ENCODE results near the gene HS6ST2. TPM values are rescaled to one million over a fixed set of nuclear protein-coding genes. Genes with fewer than 3 reads are reported as not detected.

HS6ST2 gene
- total RNA-seq, 4 donors from 2014 or later, result under 0.01 to 0.66 (median 0.46) TPM

- Histone ChIP-seq H3K9me3 (no peaks in the 10 kb centered on the region), H3K27me3 (peaks cover 0 to 18% of the 10 kb centered on the region in 2 donors), H3K4me3 (no peak overlapping the region), H3K4me1 (no peaks in the 10 kb centered on the region), H3K27ac (no peak overlapping the region), H3K36me3 (no peaks in the 10 kb centered on the region)
- TF ChIP-seq CTCF (IDR thresholded peaks at IDR 0.05), result no peak
- TF ChIP-seq POLR2A (IDR thresholded peaks at IDR 0.05), result no peak
- no peak for TF ChIP-seq EP300 (IDR thresholded peaks at IDR 0.05)
- DNase-seq (ENCODE audit: low spot score in 2 of 2), result no peak
- 89 to 90% methylated on average over 4 of the region's 4 CpGs for WGBS, 2 donors
These were observed 373.5 kb downstream of the HS6ST2 start for GRCh38 chrX:132584936-132585335.

GRCh38 chrX:132576939-132577338, 381.5 kb downstream of the HS6ST2 start:
- no peaks in the 10 kb centered on the region for H3K4me1 ChIP-seq
- no peak overlapping the region for H3K27ac ChIP-seq
- TF ChIP-seq CTCF (IDR thresholded peaks at IDR 0.05) (no peak), EP300 (IDR thresholded peaks at IDR 0.05) (no peak), POLR2A (IDR thresholded peaks at IDR 0.05) (no peak)
- H3K27me3 ChIP-seq, result peaks cover 0 to 14% of the 10 kb centered on the region in 2 donors
- no peaks in the 10 kb centered on the region for H3K36me3 ChIP-seq
- DNase-seq (ENCODE audit: low spot score in 2 of 2), result no peak
- H3K4me3 ChIP-seq, result no peak overlapping the region
- 21 to 42% methylated on average over 2 of the region's 2 CpGs for WGBS, 2 donors
- no peaks in the 10 kb centered on the region for H3K9me3 ChIP-seq

Small RNA genes lying within 50 kb of the gene (small RNA-seq; reads per million reads assigned to genes)
- not detected for gene RNU6-98P
- not detected for gene Z82205.1

Other genes with a start within 250 kb of the HS6ST2 start
- not detected for gene USP26, start 138.5 kb upstream of the HS6ST2 start, total RNA-seq

Measured in tibial nerve (tissue), 4 donors.